HG02970 (cell line): Measurements from ENCODE around the gene EIF2A.

Experiments used
- ATAC-seq: cut with Tn5 transposase; IDR thresholded peaks from one replicate; pipeline ENCODE4 v1.9.1; 2021; ENCODE audit warnings: mild to moderate bottlenecking, moderate library complexity, moderate number of reproducible peaks; ENCODE audit not compliant: unreplicated experiment, low FRiP score

EIF2A gene

DNA sequence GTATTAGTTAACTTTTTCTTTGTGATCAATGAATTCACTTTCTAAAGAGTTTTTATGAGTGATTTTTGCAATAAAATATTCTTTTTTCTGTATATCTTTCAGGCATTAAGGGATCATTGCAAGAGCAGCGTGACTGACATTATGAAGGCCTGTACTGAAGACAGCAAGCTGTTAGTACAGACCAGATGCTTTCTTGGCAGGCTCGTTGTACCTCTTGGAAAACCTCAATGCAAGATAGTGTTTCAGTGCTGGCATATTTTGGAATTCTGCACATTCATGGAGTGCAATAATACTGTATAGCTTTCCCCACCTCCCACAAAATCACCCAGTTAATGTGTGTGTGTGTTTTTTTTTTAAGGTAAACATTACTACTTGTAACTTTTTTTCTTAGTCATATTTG lies 81.0 kb downstream of the EIF2A start:
- ATAC-seq: no peak

- ATAC-seq: no peak
Measured at GRCh38 chr3:150631515-150632221, 85.1 kb downstream of the EIF2A start.

DNA sequence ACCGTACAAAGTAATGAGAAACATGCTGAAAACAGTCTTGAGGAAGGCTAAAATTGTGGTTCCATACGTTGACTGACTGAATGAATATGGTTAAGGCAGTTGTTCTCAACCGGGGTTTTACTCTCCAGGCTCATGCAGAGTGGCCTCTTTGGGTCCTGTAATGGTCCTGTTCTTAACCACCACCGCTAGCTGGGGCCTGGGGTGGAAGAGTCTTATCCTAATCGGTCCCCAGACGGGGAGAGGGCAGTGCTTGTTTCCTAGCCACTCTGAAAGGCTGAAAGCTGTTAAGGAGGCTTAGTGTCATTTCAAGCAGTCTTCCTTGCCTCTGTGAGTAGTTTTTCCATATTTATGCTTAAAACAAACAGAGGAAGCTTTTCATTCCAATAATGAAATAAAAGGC lies 88.5 kb downstream of the EIF2A start:
- no peak for ATAC-seq

- no peak for ATAC-seq
Measured at GRCh38 chr3:150635526-150635925, 88.9 kb downstream of the EIF2A start.
